H4 (cell line): ENCODE results near the gene XBP1. TPM values are rescaled to one million over a fixed set of nuclear protein-coding genes. Genes with fewer than 3 reads are reported as not detected.
"Not testable (repeated sequence)": the region's sequence is repeated elsewhere in the genome, so short reads cannot be mapped to it uniquely, and the experiment has no call there.

ENCODE experiments used
- DNase-seq: peaks from one replicate; pipeline ENCODE4 v3.0.0-alpha.2; 2015; ENCODE audit warnings: low spot score
- total RNA-seq: library from RNA; depleted of rRNA; stranded (reverse); fragments of >200 nt; shearing (Covaris generic); gene quantifications from 2 replicates; pipeline ENCODE4 v1.2.3, GENCODE V29; 2014

The XBP1 gene
- total RNA-seq, 1 experiment from 2014 or later = 124 TPM

DNA sequence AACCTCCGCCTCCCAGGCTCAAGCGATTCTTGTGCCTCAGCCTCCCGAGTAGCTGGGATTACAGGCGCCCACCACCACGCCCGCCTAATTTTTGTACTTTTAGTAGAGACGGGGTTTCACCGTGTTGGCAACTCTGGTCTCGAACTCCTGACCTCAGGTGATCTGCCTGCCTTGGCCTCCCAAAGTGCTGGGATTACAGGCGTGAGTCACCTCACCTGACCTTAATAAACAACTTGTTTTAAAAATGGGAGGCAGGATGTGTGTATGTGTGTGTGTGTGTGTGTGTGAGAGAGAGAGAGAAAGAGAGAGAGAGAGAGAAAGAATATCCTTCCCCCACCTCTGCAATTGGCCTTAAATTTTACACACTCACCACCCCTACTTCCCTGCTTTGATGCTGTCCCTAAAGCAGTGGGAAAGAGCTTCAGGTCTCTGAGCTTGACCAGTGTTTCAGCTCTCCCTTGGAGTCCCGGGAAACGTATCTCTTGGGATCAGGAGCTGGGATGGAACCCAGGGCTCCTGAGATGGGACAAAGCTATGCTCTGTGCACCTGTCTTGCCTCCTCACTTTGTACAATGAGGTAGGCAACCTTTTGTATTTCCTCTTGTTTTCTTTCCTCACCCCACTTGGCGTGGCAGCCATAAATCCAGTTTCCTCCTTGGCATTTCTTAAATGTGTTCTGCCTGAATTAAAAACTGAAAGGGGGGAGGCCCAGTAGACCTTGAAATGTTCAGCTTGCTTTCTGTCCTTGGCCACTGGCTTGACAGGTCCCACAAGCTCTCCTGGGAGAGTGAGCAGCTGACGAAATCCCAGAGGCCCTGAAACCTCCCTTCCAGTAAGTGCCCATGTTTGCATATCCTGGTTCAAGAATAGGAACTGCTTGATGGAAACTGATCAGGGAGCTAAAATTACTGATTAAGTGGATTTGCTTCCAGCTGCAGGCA is 17.8 kb upstream of the XBP1 start:
- DNase-seq = no peak

DNA sequence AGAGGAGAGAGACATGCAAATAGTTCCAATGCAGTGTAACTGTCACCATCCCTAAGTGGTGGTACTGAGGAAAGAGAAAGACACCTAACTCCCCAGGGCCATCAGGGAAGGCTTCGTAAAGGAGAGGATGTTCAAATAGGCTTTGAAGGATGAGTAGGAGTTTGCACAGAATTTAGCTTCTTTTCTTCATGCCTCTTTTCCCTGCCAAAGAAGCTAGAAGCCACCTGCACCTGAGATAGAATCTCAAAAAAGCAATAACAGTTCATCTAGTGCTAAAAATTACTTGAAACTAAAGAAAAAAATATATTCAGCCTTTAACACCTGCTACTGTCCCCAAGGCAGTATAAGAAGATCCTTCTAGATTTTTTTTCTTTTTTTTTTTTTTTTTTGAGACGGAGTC is 16.7 kb upstream of the XBP1 start:
- no peak for DNase-seq

DNA sequence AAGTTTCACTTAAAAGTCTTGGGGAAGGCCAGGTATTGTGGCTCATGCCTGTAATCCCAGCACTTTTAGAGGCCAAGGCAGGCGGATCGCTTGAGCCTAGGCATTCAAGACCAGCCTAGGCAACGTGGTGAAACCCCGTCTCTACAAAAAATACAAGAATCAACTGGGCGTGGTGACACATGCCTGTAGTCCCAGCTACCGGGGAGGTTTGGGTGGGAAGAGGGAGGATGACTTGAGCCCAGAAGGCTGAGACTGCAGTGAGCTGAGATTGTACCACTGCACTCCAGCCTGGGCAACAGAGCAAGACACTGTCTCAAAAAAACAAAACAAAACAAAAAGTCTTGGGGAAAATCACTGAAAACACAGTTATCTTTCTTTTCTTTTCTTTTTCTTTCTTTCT is 15.4 kb upstream of the XBP1 start:
- no peak for DNase-seq

DNA sequence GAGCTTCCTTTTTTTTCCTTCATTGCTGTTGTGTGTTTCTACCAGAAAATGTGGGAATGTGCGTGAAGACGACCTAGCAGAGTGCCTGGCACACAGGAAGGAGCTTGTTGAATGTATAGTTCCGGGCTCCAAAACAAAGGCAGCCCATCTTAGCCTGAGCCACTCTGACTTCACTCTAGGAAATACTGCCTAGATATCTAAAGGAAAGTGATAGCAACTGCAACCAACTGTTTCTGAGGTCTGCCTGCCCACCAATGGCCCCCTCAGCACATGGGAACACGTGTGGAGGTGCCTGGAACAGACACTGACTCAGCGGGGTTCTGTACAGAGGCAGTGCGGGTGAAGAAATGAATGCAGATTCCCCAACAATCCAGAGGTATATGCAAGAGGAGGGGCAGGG is 14.7 kb upstream of the XBP1 start:
- no peak for DNase-seq

DNA sequence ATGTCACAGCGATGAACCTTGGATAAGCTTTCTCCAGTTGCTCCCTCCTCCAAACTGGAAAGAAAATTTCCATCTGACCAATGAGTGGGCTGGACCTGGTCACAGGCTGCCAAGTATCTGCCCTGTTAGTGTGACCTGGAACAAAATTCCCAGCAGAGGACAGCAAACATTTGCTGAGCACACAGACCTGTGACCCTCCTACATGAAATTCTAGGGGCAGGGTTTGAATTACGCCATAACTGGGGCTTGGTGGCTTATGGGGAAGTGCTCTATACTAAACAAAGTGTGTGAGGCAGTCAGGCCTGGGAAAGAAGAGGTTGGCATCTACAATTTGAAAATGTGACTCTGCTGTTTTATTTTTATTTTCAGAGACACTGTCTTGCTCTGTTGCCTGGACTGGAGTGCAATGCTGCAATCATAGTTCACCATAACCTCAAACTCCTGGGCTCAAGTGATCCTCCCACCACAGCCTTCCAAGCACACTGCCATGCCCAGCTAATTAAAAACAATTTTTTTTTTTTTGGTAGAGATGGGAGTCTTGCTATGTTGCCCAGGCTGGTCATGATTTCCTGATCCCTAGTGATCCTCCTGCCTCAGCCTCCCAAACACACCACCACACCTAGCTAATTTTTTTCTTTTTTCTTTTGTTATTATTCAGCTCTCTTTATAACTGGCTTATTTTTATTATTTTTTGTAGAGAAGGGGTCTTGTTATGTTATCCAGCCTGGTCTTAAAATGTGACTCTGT is 13.6 kb upstream of the XBP1 start:
- no peak for DNase-seq

DNA sequence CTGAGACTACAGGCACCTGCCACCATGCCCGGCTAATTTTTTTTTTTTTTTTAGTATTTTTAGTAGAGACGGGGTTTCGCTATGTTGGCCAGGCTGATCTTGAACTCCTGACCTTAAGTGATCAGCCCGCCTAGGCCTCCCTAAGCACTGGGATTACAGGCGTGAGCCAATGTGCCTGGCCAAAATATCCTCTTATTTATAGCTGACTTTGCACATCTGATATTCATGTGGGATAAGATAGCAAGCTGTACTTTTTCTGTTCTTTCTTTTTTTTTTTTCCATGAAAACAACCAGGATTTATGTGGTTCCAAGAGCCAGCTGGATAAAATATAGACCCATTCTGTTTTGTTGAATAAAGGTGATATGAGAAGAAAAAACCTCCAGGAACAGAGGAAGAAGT is 12.1 kb upstream of the XBP1 start:
- no peak for DNase-seq

DNA sequence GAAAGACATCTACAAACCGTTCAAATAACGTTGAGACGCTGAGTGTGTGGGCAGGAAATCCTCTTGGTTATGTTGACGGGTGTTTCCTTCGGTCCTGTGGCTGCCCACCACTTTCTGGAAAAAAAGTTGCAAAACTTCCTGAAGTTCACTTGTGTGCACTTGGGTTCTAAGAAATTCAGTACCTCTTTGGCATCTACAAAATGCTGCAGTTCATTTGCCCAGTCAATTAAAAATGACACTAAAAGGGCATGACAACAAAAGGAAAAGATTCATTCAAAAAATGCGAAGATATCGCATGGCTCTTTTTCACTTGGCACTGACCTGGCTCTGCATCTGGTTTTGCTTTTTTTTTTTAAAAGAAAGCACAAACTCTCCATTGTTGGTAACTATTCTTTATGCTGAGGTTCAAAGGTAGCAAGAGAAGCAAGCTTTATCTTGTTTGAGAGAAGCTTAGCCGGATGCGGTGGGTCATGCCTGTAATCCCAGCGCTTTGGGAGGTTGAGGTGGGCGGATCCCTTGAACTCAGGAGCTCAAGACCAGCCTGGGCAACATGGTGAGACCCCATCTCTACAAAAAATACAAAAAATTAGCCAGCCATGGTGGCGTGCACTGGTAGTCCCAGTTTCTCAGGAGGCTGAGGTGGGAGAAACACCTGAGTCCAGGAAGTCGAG is 10.6 kb upstream of the XBP1 start:
- DNase-seq = no peak

DNA sequence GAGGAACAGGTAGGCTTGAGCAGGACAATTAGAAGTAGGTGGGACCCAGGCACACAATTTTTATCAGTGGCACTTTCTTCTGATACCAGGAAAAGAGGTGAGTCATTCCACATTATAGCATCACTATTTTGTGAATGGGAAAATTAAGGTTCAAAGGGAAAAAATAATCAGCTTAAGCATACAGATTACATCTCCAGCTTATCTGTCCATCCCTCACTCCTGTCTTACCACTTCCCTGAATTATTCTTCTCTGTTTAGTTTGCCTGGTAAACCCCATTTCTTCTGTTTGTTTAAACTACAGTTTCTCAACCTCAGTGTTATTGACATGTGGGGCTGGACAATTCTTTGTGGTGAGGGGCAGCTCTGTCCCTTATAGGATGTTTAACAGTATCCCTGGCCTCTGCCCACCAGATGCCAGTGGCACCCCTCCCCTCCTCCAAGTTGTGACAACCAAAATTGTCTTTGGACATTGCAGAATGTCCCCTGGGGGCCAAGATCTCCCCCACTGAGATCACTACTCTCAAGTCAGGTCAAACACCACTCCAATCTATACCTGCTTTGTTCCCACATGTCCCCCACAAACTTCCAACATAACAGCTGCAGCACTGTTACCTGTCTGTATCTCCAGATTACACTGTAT is 8.5 kb upstream of the XBP1 start:
- no peak for DNase-seq

DNA sequence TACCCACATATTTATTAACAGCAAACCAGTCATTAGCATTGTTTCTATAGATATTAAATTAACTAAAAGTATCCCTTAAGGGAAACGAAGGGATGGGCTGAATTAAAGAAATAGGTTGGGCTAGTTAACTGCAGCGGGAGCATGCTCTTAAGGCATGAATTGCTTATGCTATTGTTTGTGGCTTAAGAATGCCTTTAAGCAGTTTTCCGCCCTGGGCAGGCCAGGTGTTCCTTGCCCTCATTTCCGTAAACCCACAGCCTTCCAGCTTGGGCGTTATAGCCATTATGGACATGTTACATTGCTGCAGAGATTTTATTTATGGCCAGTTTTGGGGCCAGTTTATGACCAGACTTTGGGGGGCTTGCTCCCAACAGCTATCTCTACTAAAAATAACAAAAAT is 5.1 kb upstream of the XBP1 start:
- DNase-seq = not testable (repeated sequence)

DNA sequence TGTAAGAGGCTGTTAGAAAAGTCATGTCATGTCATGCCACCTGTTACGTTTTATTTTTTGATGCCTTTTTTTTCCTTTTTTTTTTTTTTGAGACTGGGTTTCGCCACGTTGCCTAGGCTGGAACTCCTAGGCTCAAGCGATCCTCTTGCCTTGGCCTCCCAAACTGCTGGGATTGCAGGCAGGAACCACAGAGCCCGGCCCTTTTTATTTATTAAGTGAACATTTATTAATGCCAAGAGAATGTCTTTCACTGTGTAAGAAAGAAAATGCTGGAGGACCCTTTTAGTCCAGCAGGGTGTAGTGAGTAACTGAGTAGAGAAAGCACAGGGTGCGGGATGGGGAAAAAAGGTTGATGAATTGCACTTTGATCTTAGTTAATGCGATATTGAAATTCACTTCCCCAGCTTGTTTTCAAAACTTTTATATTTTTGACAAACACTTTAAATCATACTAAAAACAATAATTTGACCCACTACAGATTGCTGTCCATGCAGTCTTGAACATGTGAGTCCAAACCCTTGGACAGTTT is 2.3 kb upstream of the XBP1 start:
- DNase-seq = no peak

DNA sequence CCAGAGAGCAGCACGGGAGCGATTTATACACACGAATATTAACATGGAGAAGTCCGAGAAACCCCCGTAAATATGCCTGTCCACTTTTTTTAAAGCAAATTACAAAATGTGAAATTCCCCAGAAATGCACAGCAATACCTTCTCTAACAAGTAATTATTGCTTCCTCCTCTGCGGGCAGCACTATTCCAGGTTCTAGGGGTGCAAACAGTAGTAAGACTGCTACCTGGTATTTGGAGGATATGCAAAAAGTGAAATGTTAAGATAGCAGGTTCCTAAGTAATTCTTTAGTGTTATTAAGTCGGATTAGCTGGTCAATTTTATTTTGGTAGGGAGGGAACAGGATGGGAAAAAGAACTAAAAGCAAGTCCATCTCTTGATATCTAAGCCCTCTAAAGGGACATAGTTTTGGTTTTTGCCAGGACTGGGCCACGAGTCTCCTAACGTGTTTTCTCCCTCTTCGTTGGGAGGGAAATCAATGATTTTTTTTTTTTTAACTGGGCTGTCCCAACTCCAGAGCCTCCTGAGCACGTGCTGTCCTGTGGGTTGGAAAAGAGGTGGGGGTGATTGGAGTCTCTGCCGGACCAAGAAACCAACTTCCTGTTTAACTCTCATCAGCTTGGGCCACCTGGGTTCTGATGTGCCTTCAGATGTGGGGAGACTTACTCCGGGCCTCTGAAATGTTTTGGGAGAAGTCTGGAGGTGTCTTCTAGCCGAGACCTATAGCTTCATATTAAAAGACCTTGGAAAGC is 1.7 kb upstream of the XBP1 start:
- DNase-seq = no peak

DNA sequence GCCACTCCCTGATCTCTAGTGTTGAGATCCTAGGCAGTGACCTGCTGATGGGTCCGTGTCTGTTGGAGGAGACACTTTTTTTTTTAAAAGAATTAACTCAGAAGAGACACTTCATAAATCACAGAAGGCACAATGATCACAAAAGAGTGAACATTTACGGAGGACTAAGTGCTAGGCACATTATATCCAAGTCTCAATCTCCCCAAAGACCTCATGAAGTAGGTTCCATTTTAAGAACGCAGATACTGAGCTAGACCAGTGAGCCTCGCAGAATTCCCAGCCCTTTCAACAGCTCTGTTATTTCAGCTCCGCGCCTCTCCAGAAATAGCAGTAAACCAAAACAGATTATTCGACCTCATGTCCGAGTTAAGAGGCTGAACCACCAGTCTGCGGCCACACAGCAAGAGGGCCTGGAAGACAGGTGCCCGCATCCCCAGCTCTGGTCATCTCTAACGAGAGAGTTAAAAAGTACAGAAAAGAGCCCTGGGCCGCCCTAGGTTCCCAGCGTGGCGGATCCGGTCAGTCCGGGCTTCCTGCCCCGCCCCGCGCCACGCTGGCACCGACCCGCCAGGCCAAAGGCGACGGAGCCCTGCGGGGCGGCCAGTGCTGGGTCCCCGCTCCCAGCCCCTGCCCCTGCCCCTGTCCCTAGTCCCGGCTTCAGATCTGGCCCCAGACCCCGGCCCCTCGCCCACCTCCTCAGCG is 612 bp downstream of the XBP1 start:
- DNase-seq = no peak

DNA sequence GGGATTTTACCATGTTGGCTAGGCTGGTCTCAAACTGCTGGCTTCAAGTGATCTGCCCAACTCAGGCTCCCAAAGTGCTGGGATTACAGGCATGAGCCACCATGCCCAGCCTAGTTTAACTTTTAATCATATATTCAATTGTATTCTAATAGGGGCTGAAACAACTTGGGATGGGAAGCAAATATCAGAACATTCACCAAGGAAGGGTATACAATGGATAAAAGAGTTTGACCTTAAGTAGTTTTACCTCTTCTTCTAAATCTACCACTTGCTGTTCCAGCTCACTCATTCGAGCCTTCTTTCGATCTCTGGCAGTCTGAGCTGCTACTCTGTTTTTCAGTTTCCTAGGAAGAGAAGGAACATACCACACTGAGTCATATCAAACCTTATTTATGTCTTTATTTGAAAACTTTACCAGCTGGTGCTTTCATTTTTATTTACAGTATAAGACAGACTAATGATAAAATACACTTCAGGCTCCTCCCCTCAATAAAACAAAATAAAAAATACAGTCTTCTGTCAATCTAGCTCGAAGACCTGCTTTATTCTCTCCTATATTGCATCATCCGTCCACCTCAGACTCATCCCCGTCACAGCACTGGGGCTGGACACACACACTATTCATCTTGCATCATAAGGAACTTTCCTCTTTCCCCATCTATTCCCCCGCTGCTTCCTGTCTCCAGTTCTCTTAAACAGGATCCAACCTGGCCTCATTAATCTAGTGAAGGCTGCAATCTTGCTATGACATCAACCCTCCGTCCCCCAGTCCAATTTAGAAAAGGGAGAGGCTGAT is 1.4 kb downstream of the XBP1 start:
- peak; percentile 72 for DNase-seq

DNA sequence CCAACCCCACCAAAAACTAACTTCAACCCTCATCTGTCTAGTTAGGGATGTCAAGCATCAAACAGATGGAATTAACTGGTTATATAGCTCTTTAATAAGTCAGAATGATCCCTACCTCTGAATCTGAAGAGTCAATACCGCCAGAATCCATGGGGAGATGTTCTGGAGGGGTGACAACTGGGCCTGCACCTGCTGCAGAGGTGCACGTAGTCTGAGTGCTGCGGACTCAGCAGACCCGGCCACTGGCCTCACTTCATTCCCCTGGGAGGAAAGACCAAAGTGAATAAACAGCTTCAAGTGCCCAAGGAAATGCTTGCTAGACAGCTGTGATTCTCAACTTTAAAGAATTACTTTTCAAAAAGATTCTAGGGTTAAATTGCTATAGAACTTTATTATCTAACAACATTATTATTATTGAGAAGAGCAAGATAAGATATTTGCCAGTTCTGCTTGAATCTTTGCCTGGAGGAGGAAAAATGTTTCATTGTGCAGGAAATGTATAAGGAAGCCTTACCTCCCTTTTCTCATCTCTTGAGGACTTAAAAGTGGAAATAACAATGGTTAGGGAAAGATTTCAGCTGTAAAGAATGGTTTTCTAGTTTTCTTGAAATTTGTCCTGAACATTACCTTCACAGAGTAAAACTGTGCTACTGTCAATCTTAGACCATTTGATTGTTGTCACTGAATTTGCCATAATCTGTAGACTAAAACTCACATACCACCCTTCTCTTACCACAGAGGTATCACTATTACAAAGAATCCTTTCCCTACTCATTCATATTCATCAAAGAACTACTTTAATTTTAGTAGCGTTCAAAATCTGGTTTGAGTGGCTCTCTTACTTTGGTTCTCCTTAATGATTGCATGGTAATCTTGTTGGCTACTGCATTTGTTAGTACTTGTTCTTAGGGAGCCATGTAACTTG is 4.2 kb downstream of the XBP1 start:
- DNase-seq = no peak

DNA sequence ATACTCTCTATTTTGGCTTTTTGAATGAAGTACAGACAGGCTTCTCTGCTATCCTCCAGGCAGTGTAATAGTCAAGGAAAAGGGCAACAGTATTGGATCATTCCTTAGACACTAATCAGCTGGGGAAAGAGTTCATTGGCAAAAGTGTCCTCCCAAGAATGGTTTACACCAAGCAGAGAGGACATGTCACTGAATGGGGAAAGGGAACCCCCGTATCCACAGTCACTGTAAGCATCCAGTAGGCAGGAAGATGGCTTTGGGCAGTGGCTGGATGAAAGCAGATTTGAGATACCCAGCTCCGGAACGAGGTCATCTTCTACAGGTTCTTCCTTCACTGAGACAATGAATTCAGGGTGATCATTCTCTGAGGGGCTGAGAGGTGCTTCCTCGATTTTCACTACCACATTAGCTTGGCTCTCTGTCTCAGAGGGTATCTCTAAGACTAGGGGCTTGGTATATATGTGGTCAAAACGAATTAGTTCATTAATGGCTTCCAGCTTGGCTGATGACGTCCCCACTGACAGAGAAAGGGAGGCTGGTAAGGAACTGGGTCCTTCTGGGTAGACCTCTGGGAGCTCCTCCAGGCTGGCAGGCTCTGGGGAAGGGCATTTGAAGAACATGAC is 5.2 kb downstream of the XBP1 start:
- DNase-seq = no peak

DNA sequence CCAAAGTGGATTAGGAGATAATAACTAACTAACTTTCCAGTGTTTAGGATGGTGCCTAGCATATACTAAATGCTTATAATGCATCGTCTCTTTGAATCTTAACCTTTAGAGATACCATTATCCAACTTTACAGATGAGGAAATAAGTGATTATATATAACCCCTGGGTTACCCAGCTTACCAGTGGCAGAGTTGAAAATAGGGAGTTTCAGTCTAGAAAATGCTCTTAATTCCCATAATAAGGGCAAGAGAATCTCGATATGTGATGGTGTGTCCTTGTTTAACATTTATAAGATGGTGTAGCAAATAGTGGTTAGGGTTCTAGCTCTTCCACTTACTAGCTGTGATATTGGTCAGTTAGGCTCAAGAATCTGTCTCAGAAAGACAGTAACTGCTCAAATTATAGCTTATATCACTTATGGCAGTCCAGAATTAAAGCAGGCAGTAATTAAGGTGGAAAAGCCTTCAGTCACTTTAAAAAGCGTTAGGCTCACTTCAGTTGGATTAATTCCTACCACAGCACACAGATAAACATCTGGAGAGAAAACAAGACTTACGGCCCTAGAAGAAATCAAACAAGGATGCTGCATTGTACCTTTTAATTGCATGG is 6.3 kb downstream of the XBP1 start:
- no peak for DNase-seq
